Cerebellar cortex (tissue), 1 donor: ENCODE data around the gene DDX39B.
"Not testable (repeated sequence)": the region's sequence is repeated elsewhere in the genome, so short reads cannot be mapped to it uniquely, and the experiment has no call there.

Experiments
- DNase-seq: peaks from one replicate; pipeline ENCODE4 v3.0.0-alpha.2; 2015; ENCODE audit warnings: low spot score

Gene DDX39B

GRCh38 chr6:31541658-31542521 is at the start of gene DDX39B:
Gene DDX39B, minus strand, starts transcription at chr6:31542003. Its CDS starts 1,471 bp downstream, at chr6:31540532.
- DNase-seq: peak; percentile 98

GRCh38 chr6:31590691-31591090 is 48.9 kb upstream of the DDX39B start:
- DNase-seq: not testable (repeated sequence)

GRCh38 chr6:31588871-31589650 is 47.3 kb upstream of the DDX39B start:
- DNase-seq: no peak

- no peak for DNase-seq
Measured at GRCh38 chr6:31587791-31588777, 46.3 kb upstream of the DDX39B start.

- no peak for DNase-seq
Measured at GRCh38 chr6:31586599-31587281, 44.9 kb upstream of the DDX39B start.

- no peak for DNase-seq
Measured at GRCh38 chr6:31586008-31586407, 44.2 kb upstream of the DDX39B start, which contains the start of gene LST1. Gene LST1, plus strand, starts transcription at chr6:31586277. Its CDS starts 1,023 bp downstream, at chr6:31587300.

GRCh38 chr6:31585491-31585890 is 43.7 kb upstream of the DDX39B start:
- DNase-seq: no peak

GRCh38 chr6:31582230-31582643 is 40.4 kb upstream of the DDX39B start, which contains the start of gene LTB:
Gene LTB, minus strand, starts transcription at chr6:31582424. Its CDS starts 7 bp downstream, at chr6:31582417.
- no peak for DNase-seq

GRCh38 chr6:31581434-31582229 is 39.8 kb upstream of the DDX39B start:
- peak; percentile 31 for DNase-seq

GRCh38 chr6:31580807-31581433 is 39.1 kb upstream of the DDX39B start:
- DNase-seq: peak; percentile 76

- no peak for DNase-seq
Measured at GRCh38 chr6:31580438-31580740, 38.6 kb upstream of the DDX39B start.

- no peak for DNase-seq
Measured at GRCh38 chr6:31579546-31580437, 38.0 kb upstream of the DDX39B start.

- DNase-seq: no peak
Measured at GRCh38 chr6:31579119-31579505, 37.3 kb upstream of the DDX39B start.

GRCh38 chr6:31578184-31579118 is 36.6 kb upstream of the DDX39B start:
- no peak for DNase-seq

- no peak for DNase-seq
Measured at GRCh38 chr6:31577579-31577966, 35.8 kb upstream of the DDX39B start.

- no peak for DNase-seq
Measured at GRCh38 chr6:31576897-31577578, 35.2 kb upstream of the DDX39B start.
